IPS-NIHi11 (cell line): ENCODE measurements around the gene DOCK3.
"Not testable (repeated sequence)": the region's sequence is repeated elsewhere in the genome, so short reads cannot be mapped to it uniquely, and the experiment has no call there.

ENCODE experiments used
- DNase-seq: peaks from one replicate; pipeline ENCODE4 v3.0.0; 2012; ENCODE audit warnings: mixed read lengths, low spot score

DOCK3 gene

GRCh38 chr3:50687127-50687751 is 12.5 kb downstream of the DOCK3 start:
- DNase-seq: no peak

GRCh38 chr3:50687916-50688315 is 13.2 kb downstream of the DOCK3 start:
- no peak for DNase-seq

- DNase-seq: not testable (repeated sequence)
Observed at GRCh38 chr3:50688602-50689001, 13.9 kb downstream of the DOCK3 start.

- DNase-seq: no peak
Observed at GRCh38 chr3:50689558-50689957, 14.8 kb downstream of the DOCK3 start.

GRCh38 chr3:50695031-50695430 is 20.3 kb downstream of the DOCK3 start:
- DNase-seq: no peak

- no peak for DNase-seq
Observed at GRCh38 chr3:50696276-50696675, 21.5 kb downstream of the DOCK3 start.

- DNase-seq: no peak
Observed at GRCh38 chr3:50698269-50698668, 23.5 kb downstream of the DOCK3 start.

GRCh38 chr3:50708620-50709019 is 33.9 kb downstream of the DOCK3 start:
- no peak for DNase-seq

- DNase-seq: no peak
Observed at GRCh38 chr3:50714946-50715345, 40.2 kb downstream of the DOCK3 start.

GRCh38 chr3:50724831-50725230 is 50.1 kb downstream of the DOCK3 start:
- DNase-seq: no peak

- no peak for DNase-seq
Observed at GRCh38 chr3:50734985-50735384, 60.3 kb downstream of the DOCK3 start.

GRCh38 chr3:50737193-50737905 is 62.6 kb downstream of the DOCK3 start:
- DNase-seq: no peak

GRCh38 chr3:50737906-50738598 is 63.3 kb downstream of the DOCK3 start:
- peak; percentile 8 for DNase-seq

GRCh38 chr3:50743643-50744042 is 68.9 kb downstream of the DOCK3 start:
- DNase-seq: no peak

GRCh38 chr3:50749822-50750221 is 75.1 kb downstream of the DOCK3 start:
- DNase-seq: peak; percentile 10

- no peak for DNase-seq
Observed at GRCh38 chr3:50759015-50759414, 84.3 kb downstream of the DOCK3 start.

- DNase-seq: no peak
Observed at GRCh38 chr3:50777680-50778079, 103.0 kb downstream of the DOCK3 start.

GRCh38 chr3:50781766-50782165 is 107.0 kb downstream of the DOCK3 start:
- not testable (repeated sequence) for DNase-seq

GRCh38 chr3:50786631-50787030 is 111.9 kb downstream of the DOCK3 start:
- no peak for DNase-seq

GRCh38 chr3:50790894-50791293 is 116.2 kb downstream of the DOCK3 start:
- DNase-seq: not testable (repeated sequence)

GRCh38 chr3:50792568-50792967 is 117.8 kb downstream of the DOCK3 start:
- DNase-seq: no peak

GRCh38 chr3:50803805-50804204 is 129.1 kb downstream of the DOCK3 start:
- DNase-seq: not testable (repeated sequence)

GRCh38 chr3:50804376-50804775 is 129.6 kb downstream of the DOCK3 start:
- DNase-seq: not testable (repeated sequence)
